Endodermal cell (in vitro differentiated cells): ENCODE measurements around the gene SLC39A9. TPM values are rescaled to one million over a fixed set of nuclear protein-coding genes. Genes with fewer than 3 reads are reported as not detected.

Experiments
- DNase-seq: peaks from one replicate; pipeline ENCODE4 v3.0.0-alpha.2; 2017
- H3K27ac ChIP-seq: 2 replicates; pipeline ENCODE4 v1.5.1; 2013; ENCODE audit warnings: mild to moderate bottlenecking, low read depth, low read length, moderate library complexity
- H3K27me3 ChIP-seq: 2 replicates; pipeline ENCODE4 v1.6.1; 2013; ENCODE audit warnings: mild to moderate bottlenecking, low read length, moderate library complexity; ENCODE audit not compliant: insufficient read depth, control insufficient read depth, poor library complexity, severe bottlenecking
- H3K36me3 ChIP-seq: 2 replicates; pipeline ENCODE4 v1.7.0; 2013; ENCODE audit warnings: mild to moderate bottlenecking, low read length, moderate library complexity; ENCODE audit not compliant: control insufficient read depth, insufficient read depth
- H3K4me1 ChIP-seq: one replicate; pipeline ENCODE4 v1.7.0; 2013; ENCODE audit warnings: low read length; ENCODE audit not compliant: control insufficient read depth, insufficient read depth
- H3K4me3 ChIP-seq: 2 replicates; pipeline ENCODE4 v1.5.1; 2013; ENCODE audit warnings: mild to moderate bottlenecking, low read length, moderate library complexity
- H3K9ac ChIP-seq: 2 replicates; pipeline ENCODE4 v1.6.1; 2013; ENCODE audit warnings: mild to moderate bottlenecking, low read length, moderate library complexity; ENCODE audit not compliant: poor library complexity, severe bottlenecking; ENCODE audit errors: extremely low read depth
- H3K9me3 ChIP-seq: 2 replicates; pipeline ENCODE4 v1.6.1; 2013; ENCODE audit warnings: mild to moderate bottlenecking, low read length, moderate library complexity; ENCODE audit not compliant: control insufficient read depth
- H3K27ac Mint-ChIP-seq: 2 replicates; pipeline ENCODE4 v1.8.0; 2020; ENCODE audit warnings: mixed read lengths
- H3K27me3 Mint-ChIP-seq: 2 replicates; pipeline ENCODE4 v1.8.0; 2021; ENCODE audit warnings: mild to moderate bottlenecking, mixed read lengths; ENCODE audit not compliant: insufficient read depth
- H3K36me3 Mint-ChIP-seq: 2 replicates; pipeline ENCODE4 v1.8.0; 2020; ENCODE audit warnings: low read depth, mixed read lengths
- H3K4me1 Mint-ChIP-seq: 2 replicates; pipeline ENCODE4 v1.8.0; 2020; ENCODE audit warnings: mixed read lengths
- H3K4me3 Mint-ChIP-seq: 2 replicates; pipeline ENCODE4 v1.8.0; 2020; ENCODE audit warnings: mild to moderate bottlenecking, moderate library complexity, mixed read lengths
- H3K9me3 Mint-ChIP-seq: 2 replicates; pipeline ENCODE4 v1.8.0; 2020; ENCODE audit warnings: mild to moderate bottlenecking, mixed read lengths
- WGBS, 2 experiments: methylation state at CpG; one replicate each; pipeline versions ENCODE4 v1.1.5 to v1.1.7; 2013; ENCODE audit warnings: missing lambda C conversion rate in 2 of 2, mixed read lengths in 1 of 2; ENCODE audit not compliant: insufficient coverage in 1 of 2, insufficient read length in 1 of 2; 5-methylcytosine and 5-hydroxymethylcytosine counted together
- total RNA-seq, 2 donors: library from RNA; stranded (reverse); fragmentation: NEBNext Ultra II Directional in 1 of 2; extraction: Animal tissue kit (Norgen Biotek cat#: 25700) in 1 of 2; gene quantifications; 2 replicates in 1 of 2; 3 replicates in 1 of 2; pipeline ENCODE4 v1.2.1, GENCODE V29; 2021
- TF ChIP-seq, protein P1 (sequence below): fragments of 200-600 bp; sonication (generic); conservative IDR thresholded peaks from 2 replicates; pipeline ENCODE4 v1.5.0; 2021; ENCODE audit warnings: antibody characterized with exemption, mild to moderate bottlenecking

SLC39A9 gene
- total RNA-seq, 2 donors from 2014 or later: 40.8 to 53.8 TPM

DNA sequence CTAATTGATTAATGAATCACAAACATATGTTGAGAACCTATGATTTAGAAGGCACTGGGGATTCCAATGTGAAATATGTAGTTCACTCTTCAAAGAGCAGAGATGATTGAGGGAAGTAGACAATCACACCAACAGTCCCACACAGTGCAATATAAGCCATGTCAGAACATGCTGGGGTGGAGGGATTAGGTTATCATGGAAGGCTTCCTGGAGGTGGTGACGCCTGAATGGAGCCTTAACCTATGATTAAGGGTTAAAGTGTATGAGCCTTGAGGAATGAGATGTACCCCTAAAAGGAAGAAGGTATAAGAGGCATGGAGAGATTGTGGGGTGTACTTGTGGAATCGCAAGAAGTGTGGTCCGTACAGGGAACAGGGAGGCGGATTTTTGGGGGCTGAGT is 31.7 kb upstream of the SLC39A9 start:
- Mint-ChIP-seq H3K4me3 (no peak overlapping the region), H3K9me3 (no peaks in the 10 kb centered on the region), H3K27me3 (no peaks in the 10 kb centered on the region), H3K4me1 (peaks cover 2% of the 10 kb centered on the region), H3K27ac (no peak overlapping the region), H3K36me3 (no peaks in the 10 kb centered on the region)
- 89 to 94% methylated on average over 3 to 4 of the region's 4 CpGs for WGBS, 2 experiments
- no peaks in the 10 kb centered on the region for H3K9me3 ChIP-seq
- no peaks in the 10 kb centered on the region for H3K36me3 ChIP-seq
- TF ChIP-seq, protein P1, sequence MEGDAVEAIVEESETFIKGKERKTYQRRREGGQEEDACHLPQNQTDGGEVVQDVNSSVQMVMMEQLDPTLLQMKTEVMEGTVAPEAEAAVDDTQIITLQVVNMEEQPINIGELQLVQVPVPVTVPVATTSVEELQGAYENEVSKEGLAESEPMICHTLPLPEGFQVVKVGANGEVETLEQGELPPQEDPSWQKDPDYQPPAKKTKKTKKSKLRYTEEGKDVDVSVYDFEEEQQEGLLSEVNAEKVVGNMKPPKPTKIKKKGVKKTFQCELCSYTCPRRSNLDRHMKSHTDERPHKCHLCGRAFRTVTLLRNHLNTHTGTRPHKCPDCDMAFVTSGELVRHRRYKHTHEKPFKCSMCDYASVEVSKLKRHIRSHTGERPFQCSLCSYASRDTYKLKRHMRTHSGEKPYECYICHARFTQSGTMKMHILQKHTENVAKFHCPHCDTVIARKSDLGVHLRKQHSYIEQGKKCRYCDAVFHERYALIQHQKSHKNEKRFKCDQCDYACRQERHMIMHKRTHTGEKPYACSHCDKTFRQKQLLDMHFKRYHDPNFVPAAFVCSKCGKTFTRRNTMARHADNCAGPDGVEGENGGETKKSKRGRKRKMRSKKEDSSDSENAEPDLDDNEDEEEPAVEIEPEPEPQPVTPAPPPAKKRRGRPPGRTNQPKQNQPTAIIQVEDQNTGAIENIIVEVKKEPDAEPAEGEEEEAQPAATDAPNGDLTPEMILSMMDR: no peak
- H3K9ac ChIP-seq: no peak overlapping the region
- H3K4me1 ChIP-seq: no peaks in the 10 kb centered on the region
- no peaks in the 10 kb centered on the region for H3K27me3 ChIP-seq
- no peak for DNase-seq
- no peak overlapping the region for H3K4me3 ChIP-seq
- H3K27ac ChIP-seq: no peak overlapping the region

- WGBS, 2 experiments: 88 to 91% methylated on average over 1 of the region's 1 CpG
Observed at GRCh38 chr14:69368381-69368780, 30.1 kb upstream of the SLC39A9 start.

DNA sequence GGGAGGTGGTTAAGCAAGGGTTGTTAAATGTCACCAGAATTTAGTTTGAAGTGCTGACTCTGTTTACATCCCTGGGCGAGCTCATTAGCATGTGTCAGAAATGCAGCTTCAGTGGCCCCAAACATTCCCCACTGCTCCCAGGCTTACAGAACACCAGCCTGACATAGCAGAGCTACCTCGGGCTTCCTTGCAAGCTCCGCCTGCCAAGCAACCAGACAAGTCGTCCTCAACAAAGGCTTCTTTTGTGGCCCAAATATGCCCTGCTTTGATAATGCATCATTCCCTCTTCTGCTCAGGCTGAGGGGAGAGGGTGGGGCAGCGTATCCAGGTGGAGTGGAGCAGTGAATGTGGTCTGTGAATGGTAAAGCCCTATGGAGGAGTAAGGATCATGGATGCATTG is 28.4 kb upstream of the SLC39A9 start:
- Mint-ChIP-seq H3K36me3 (peaks cover 16% of the 10 kb centered on the region), H3K4me1 (peaks cover 2% of the 10 kb centered on the region), H3K9me3 (peaks cover 6% of the 10 kb centered on the region), H3K27me3 (no peaks in the 10 kb centered on the region), H3K27ac (no peak overlapping the region), H3K4me3 (no peak overlapping the region)
- H3K27me3 ChIP-seq: no peaks in the 10 kb centered on the region
- no peak overlapping the region for H3K9ac ChIP-seq
- TF ChIP-seq, protein P1: no peak
- no peak overlapping the region for H3K27ac ChIP-seq
- no peak overlapping the region for H3K4me3 ChIP-seq
- no peak for DNase-seq
- 80 to 81% methylated on average over 2 to 5 of the region's 5 CpGs for WGBS, 2 experiments
- no peaks in the 10 kb centered on the region for H3K4me1 ChIP-seq
- peaks cover 6% of the 10 kb centered on the region for H3K36me3 ChIP-seq
- H3K9me3 ChIP-seq: peaks cover 2% of the 10 kb centered on the region

More at GRCh38 chr14:69368381-69368780, 30.1 kb upstream of the SLC39A9 start:
- no peaks in the 10 kb centered on the region for H3K36me3 ChIP-seq
- H3K9me3 ChIP-seq: no peaks in the 10 kb centered on the region
- Mint-ChIP-seq H3K27ac (no peak overlapping the region), H3K4me3 (no peak overlapping the region), H3K36me3 (peaks cover 6% of the 10 kb centered on the region), H3K9me3 (no peaks in the 10 kb centered on the region), H3K27me3 (no peaks in the 10 kb centered on the region), H3K4me1 (peaks cover 2% of the 10 kb centered on the region)
- TF ChIP-seq, protein P1: no peak
- H3K27me3 ChIP-seq: no peaks in the 10 kb centered on the region
- no peaks in the 10 kb centered on the region for H3K4me1 ChIP-seq
- no peak overlapping the region for H3K9ac ChIP-seq
- no peak overlapping the region for H3K4me3 ChIP-seq
- DNase-seq: no peak
- no peak overlapping the region for H3K27ac ChIP-seq
